Kidney capillary endothelial cell (primary cell): ENCODE measurements around the gene LDLRAD3.
A peak's percentile ranks its signal among the peaks of the same experiment; 100 is the strongest.
"Not testable (repeated sequence)": the region's sequence is repeated elsewhere in the genome, so short reads cannot be mapped to it uniquely, and the experiment has no call there.

Source experiments
- DNase-seq: peaks from one replicate; pipeline ENCODE4 v3.0.0-alpha.2; 2018; ENCODE audit warnings: low spot score

Gene LDLRAD3

GRCh38 chr11:36019005-36019596, 75.2 kb downstream of the LDLRAD3 start:
- DNase-seq: no peak

GRCh38 chr11:36019722-36020121, 75.9 kb downstream of the LDLRAD3 start:
- DNase-seq: no peak

GRCh38 chr11:36022882-36023281, 79.0 kb downstream of the LDLRAD3 start:
- no peak for DNase-seq

- peak; percentile 33 for DNase-seq
Measured at GRCh38 chr11:36023922-36024321, 80.1 kb downstream of the LDLRAD3 start.

- DNase-seq: no peak
Measured at GRCh38 chr11:36024716-36025115, 80.9 kb downstream of the LDLRAD3 start.

- no peak for DNase-seq
Measured at GRCh38 chr11:36026315-36026968, 82.6 kb downstream of the LDLRAD3 start.

GRCh38 chr11:36027731-36028130, 83.9 kb downstream of the LDLRAD3 start:
- DNase-seq: no peak

- DNase-seq: no peak
Measured at GRCh38 chr11:36029616-36030015, 85.8 kb downstream of the LDLRAD3 start.

GRCh38 chr11:36030731-36031281, 86.9 kb downstream of the LDLRAD3 start:
- DNase-seq: no peak

- DNase-seq: no peak
Measured at GRCh38 chr11:36033082-36033751, 89.4 kb downstream of the LDLRAD3 start.

- no peak for DNase-seq
Measured at GRCh38 chr11:36033936-36034335, 90.1 kb downstream of the LDLRAD3 start.

GRCh38 chr11:36034551-36035331, 90.9 kb downstream of the LDLRAD3 start:
- DNase-seq: peak; percentile 58

- no peak for DNase-seq
Measured at GRCh38 chr11:36035454-36035853, 91.6 kb downstream of the LDLRAD3 start.

GRCh38 chr11:36035999-36036398, 92.1 kb downstream of the LDLRAD3 start:
- DNase-seq: no peak

GRCh38 chr11:36037031-36037430, 93.2 kb downstream of the LDLRAD3 start:
- no peak for DNase-seq

- no peak for DNase-seq
Measured at GRCh38 chr11:36038541-36038940, 94.7 kb downstream of the LDLRAD3 start.

GRCh38 chr11:36039471-36039870, 95.6 kb downstream of the LDLRAD3 start:
- no peak for DNase-seq

GRCh38 chr11:36041988-36042611, 98.2 kb downstream of the LDLRAD3 start:
- DNase-seq: no peak

- DNase-seq: no peak
Measured at GRCh38 chr11:36044636-36045035, 100.8 kb downstream of the LDLRAD3 start.

- not testable (repeated sequence) for DNase-seq
Measured at GRCh38 chr11:36045945-36046344, 102.1 kb downstream of the LDLRAD3 start.

GRCh38 chr11:36046932-36047331, 103.1 kb downstream of the LDLRAD3 start:
- no peak for DNase-seq

GRCh38 chr11:36047344-36047743, 103.5 kb downstream of the LDLRAD3 start:
- no peak for DNase-seq
